Pancreas (tissue), 10 donors: ENCODE results near the gene ASAP2. TPM values are rescaled to one million over a fixed set of nuclear protein-coding genes. Genes with fewer than 3 reads are reported as not detected.

Experiments used
- ATAC-seq, 4 donors: fragments of 200-7000 bp; cut with Tn5 transposase; one replicate each; pipeline versions ENCODE4 v1.8.0 to v1.9.1; 2020; ENCODE audit warnings: mild to moderate bottlenecking in 4 of 4, moderate library complexity in 4 of 4
- DNase-seq, 6 donors: peaks; one replicate each; pipeline ENCODE4 v3.0.0-alpha.2; 2020
- FAIRE-seq: peaks from 2 replicates; lab custom pipeline; 2012; peaks lifted over from hg19 to GRCh38; lab: Jason Lieb, UNC
- H3K27ac ChIP-seq, 4 donors: fragments of 200-600 bp; sonication (generic); 1 replicate in 3 of 4; 2 replicates in 1 of 4; pipeline versions ENCODE4 v1.5.0 to v1.8.0; 2020
- H3K27me3 ChIP-seq, 4 donors: fragments of 200-600 bp; one replicate each; pipeline ENCODE4 v1.8.0; 2021
- H3K36me3 ChIP-seq, 3 donors: fragments of 200-600 bp; sonication (generic) in 1 of 3; one replicate each; pipeline versions ENCODE4 v1.5.0 to v1.8.0; 2020 to 2021
- H3K4me1 ChIP-seq, 3 donors: fragments of 200-600 bp; one replicate each; pipeline ENCODE4 v1.8.0; 2021
- H3K4me3 ChIP-seq, 4 donors: fragments of 200-600 bp; sonication (generic) in 2 of 4; one replicate each; pipeline versions ENCODE4 v1.5.0 to v1.8.0; 2020 to 2021
- H3K9me3 ChIP-seq, 4 donors: fragments of 200-600 bp; one replicate each; pipeline ENCODE4 v1.8.0; 2021
- CTCF ChIP-seq, 4 donors: fragments of 200-600 bp; sonication (generic) in 3 of 4; IDR thresholded peaks; one replicate each; pipeline versions ENCODE4 v1.5.0 to v1.8.0; 2021; ENCODE audit warnings: antibody characterized with exemption in 4 of 4
- WGBS, 2 donors: extraction: QIAGEN DNeasy Blood & Tissue Kit; methylation state at CpG; one replicate each; pipeline ENCODE4 v1.1.7; 2013; 5-methylcytosine and 5-hydroxymethylcytosine counted together
- intact Hi-C, 3 donors: fragments of 100-400 bp; cut with DNase I; formaldehyde crosslinking; loops; one replicate each; pipeline versions ENCODE4 v1.11.1 to v1.14.2; 2022
- polyA plus RNA-seq, 2 donors: library from polyadenylated mRNA; stranded (reverse); fragments of 200-250 nt; gene quantifications; one replicate each; pipeline ENCODE4 v1.2.3, GENCODE V29; 2013
- total RNA-seq, 6 donors: library from RNA; stranded (reverse); fragmentation: NEBNext Ultra II Directional in 4 of 6; extraction: Animal tissue kit (Norgen Biotek cat#: 25700) in 4 of 6; gene quantifications; one replicate each; pipeline versions ENCODE4 v1.2.1 to v1.2.4, GENCODE V29; 2021 to 2023
- donor health status: healthy with polysubstance abuse.
- donor health status: DM: no; HTN: no; CAD: no; lungs with moderate emphysema.
- donor health status: DM: no; HTN: no; CAD: no.
- donor health status: control.
- donor health status: control.
- donor health status: Bipolar disorder and iron deficiency.
- donor health status: DM: yes; HTN: yes; CAD: no.
- donor health status: DM: no; HTN: no; CAD: no.
- donor health status: DM: no; HTN: no; CAD: no.
- donor health status: DM: yes; HTN: yes; CAD: no.

ASAP2 gene
- total and polyA plus RNA-seq, 8 donors: 5.8 to 17.7 (median 7.3) TPM

- Histone ChIP-seq H3K27ac (no peak overlapping the region), H3K4me1 (peaks cover 0 to 10% (median 4%) of the 10 kb centered on the region in 3 donors), H3K4me3 (no peak overlapping the region), H3K27me3 (no peaks in the 10 kb centered on the region), H3K36me3 (no peaks in the 10 kb centered on the region), H3K9me3 (no peaks in the 10 kb centered on the region)
- ATAC-seq: no peak
- WGBS, 2 donors: 95 to 96% methylated on average over 10 of the region's 10 CpGs
- no peak for FAIRE-seq
- TF ChIP-seq CTCF (IDR thresholded peaks at IDR 0.05): no peak
- intact Hi-C loops: no loop called here
- DNase-seq: no peak
These were observed 139.4 kb downstream of the ASAP2 start for GRCh38 chr2:9345997-9346396.

DNA sequence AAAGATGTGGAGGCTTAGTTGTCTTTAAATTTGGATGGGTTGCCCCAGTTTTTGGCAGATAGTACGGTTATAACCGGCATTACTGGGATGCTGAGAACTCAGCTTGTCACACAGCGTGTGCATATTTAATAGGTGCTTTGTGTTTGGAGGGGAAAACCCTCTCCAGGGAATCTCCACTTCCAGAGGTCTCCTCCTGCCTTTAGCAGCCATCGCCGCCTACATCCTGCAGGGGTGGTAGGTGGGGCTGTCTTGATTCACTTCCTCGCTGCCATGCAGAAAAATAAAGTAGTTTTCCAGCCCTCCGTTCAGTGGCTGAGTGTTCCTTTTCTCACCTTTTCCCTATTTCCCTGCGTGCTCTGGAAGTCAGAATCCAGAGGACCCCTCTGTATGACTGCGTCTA, 140.3 kb downstream of the ASAP2 start:
- peaks cover 0 to 10% (median 4%) of the 10 kb centered on the region in 3 donors for H3K4me1 ChIP-seq
- H3K27ac ChIP-seq: peak overlapping the region in 3 of 4 donors; percentile 2 to 55 (median 48)
- 74 to 76% methylated on average over 9 of the region's 9 CpGs for WGBS, 2 donors
- H3K36me3 ChIP-seq: no peaks in the 10 kb centered on the region
- ATAC-seq: peak in 1 of 4 donors; percentile 6
- FAIRE-seq: no peak
- DNase-seq: no peak
- H3K4me3 ChIP-seq: no peak overlapping the region
- TF ChIP-seq CTCF (IDR thresholded peaks at IDR 0.05): no peak
- H3K9me3 ChIP-seq: no peaks in the 10 kb centered on the region
- no peaks in the 10 kb centered on the region for H3K27me3 ChIP-seq
- intact Hi-C loops: no loop called here

DNA sequence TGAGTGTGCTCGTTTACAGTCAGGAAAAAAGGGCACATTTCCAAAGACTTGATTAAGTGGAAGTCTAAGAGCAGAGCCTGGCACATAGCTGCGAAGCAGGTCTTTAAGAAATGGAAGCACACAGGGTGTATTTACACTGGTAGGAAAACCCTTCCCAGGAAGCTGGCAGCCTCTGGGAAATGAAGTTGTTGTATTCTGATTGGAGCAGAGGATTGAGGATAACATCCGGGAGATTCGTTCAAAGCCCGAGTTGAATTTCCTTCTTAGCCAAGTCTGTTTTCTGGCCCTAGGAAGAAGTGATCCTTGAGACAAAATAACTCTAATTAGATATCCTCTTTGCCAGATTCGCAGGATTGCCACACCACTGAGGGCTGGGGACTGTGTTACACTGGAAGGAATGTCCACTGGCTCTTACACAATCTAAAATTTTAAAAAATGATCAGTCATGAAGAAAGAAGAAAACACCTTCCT, 140.8 kb downstream of the ASAP2 start:
- ATAC-seq (peak; percentile 83 to 89 (median 85)), DNase-seq (peak in 2 of 6 donors; percentile 33 to 55), FAIRE-seq (no peak)
- Histone ChIP-seq H3K4me3 (no peak overlapping the region), H3K36me3 (peaks cover 0 to 3% (median 0%) of the 10 kb centered on the region in 3 donors), H3K4me1 (peaks cover 0 to 10% (median 4%) of the 10 kb centered on the region in 3 donors), H3K9me3 (no peaks in the 10 kb centered on the region), H3K27me3 (no peaks in the 10 kb centered on the region), H3K27ac (peak overlapping the region; percentile 2 to 55 (median 30))
- intact Hi-C loops: no loop called here
- TF ChIP-seq CTCF (IDR thresholded peaks at IDR 0.05): no peak
- WGBS, 2 donors: 7 to 35% methylated on average over 6 of the region's 6 CpGs

GRCh38 chr2:9354318-9354717, 147.7 kb downstream of the ASAP2 start:
- ATAC-seq (no peak), FAIRE-seq (no peak), DNase-seq (no peak)
- TF ChIP-seq CTCF (IDR thresholded peaks at IDR 0.05): no peak
- no peaks in the 10 kb centered on the region for H3K9me3 ChIP-seq
- intact Hi-C loops: no loop called here
- no peaks in the 10 kb centered on the region for H3K4me1 ChIP-seq
- no peak overlapping the region for H3K4me3 ChIP-seq
- no peak overlapping the region for H3K27ac ChIP-seq
- H3K27me3 ChIP-seq: no peaks in the 10 kb centered on the region
- H3K36me3 ChIP-seq: peaks cover 0 to 5% (median 0%) of the 10 kb centered on the region in 3 donors
- 92 to 97% methylated on average over 12 of the region's 12 CpGs for WGBS, 2 donors

DNA sequence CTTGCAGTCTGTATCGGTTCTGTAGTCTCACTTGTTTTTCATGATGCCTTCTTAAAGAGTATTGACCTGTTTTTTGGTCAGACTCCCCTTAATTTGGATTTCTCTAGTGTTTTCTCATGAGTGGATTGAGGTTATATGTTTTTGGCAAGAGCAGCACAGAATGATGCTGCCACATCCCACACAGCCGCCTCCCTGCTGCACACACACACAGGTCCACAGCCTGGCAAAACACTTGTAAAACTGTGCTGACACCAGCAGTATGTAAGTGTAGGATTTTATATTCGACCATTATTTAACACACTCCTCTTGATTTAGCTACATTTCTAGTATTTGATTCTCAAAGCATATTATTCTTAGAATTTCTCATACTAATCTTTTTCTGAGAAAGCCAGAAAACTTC, 148.7 kb downstream of the ASAP2 start:
- FAIRE-seq (no peak), ATAC-seq (no peak), DNase-seq (no peak)
- Histone ChIP-seq H3K36me3 (peaks cover 0 to 5% (median 0%) of the 10 kb centered on the region in 3 donors), H3K9me3 (no peaks in the 10 kb centered on the region), H3K27me3 (no peaks in the 10 kb centered on the region), H3K4me3 (no peak overlapping the region), H3K27ac (no peak overlapping the region), H3K4me1 (no peaks in the 10 kb centered on the region)
- intact Hi-C loops: no loop called here
- WGBS, 2 donors: 85 to 89% methylated on average over 3 of the region's 3 CpGs
- no peak for TF ChIP-seq CTCF (IDR thresholded peaks at IDR 0.05)
